ENCODE results near the gene PTPRCAP. TPM values are rescaled to one million over a fixed set of nuclear protein-coding genes. Genes with fewer than 3 reads are reported as not detected.

PTPRCAP gene
- total and polyA plus RNA-seq, 2 experiments from 2014 or later: 0.43 TPM; not detected in 1

GRCh38 chr11:67435727-67436458, 1.6 kb downstream of the PTPRCAP start:
- WGBS, 2 experiments (ENCODE audit: low coverage in 1 of 2, low lambda C conversion rate in 2 of 2, missing lambda C conversion rate in 2 of 2): 89 to 92% methylated on average over 26 to 31 of the region's 38 CpGs
- Histone ChIP-seq H3K36me3 (ENCODE audit: low read depth) (no peaks in the 10 kb centered on the region; the same call in 1 of the 2 replicates), H3K9ac (no peak overlapping the region), H3K4me2 (ENCODE audit: unreplicated experiment) (no peak overlapping the region), H3K9me3 (ENCODE audit: low read depth) (no peaks in the 10 kb centered on the region), H3K9me2 (ENCODE audit: insufficient read depth) (no peaks in the 10 kb centered on the region), H3K27me3 (replicated peaks; ENCODE audit: insufficient read depth) (no peaks in the 10 kb centered on the region), H3K27ac (no peak overlapping the region), H3K79me2 (ENCODE audit: insufficient read depth) (peaks cover 4% of the 10 kb centered on the region; the same call in 1 of the 2 replicates), H3F3A (ENCODE audit: insufficient read depth) (no peaks in the 10 kb centered on the region; the same call in 1 of the 2 replicates), H2AFZ (no peak overlapping the region), H3K4me3 (no peak overlapping the region), H4K20me1 (ENCODE audit: insufficient read depth) (no peaks in the 10 kb centered on the region), H3K4me1 (ENCODE audit: insufficient read depth) (no peaks in the 10 kb centered on the region)
- in situ Hi-C loops (cut with MboI): no loop called here
- TF ChIP-seq EZH2phosphoT487 (IDR thresholded peaks at IDR 0.05; ENCODE audit: insufficient read depth, low read depth) (no peak), EZH2 (IDR thresholded peaks at IDR 0.05; ENCODE audit: insufficient read depth, poor library complexity, severe bottlenecking) (no peak)
- no peak for DNase-seq

- no peak overlapping the region for H3K4me3 ChIP-seq
- H4K20me1 ChIP-seq (ENCODE audit: insufficient read depth): no peaks in the 10 kb centered on the region
- 87 to 89% methylated on average over 19 to 26 of the region's 26 CpGs for whole genome bisulfite sequencing, 2 experiments (ENCODE audit: low coverage in 1 of 2, low lambda C conversion rate in 2 of 2, missing lambda C conversion rate in 2 of 2)
- H3K9ac ChIP-seq: no peak overlapping the region
- no peak for DNase-seq
- H3K9me2 ChIP-seq (ENCODE audit: insufficient read depth): no peaks in the 10 kb centered on the region
- H3K36me3 ChIP-seq (ENCODE audit: low read depth): no peaks in the 10 kb centered on the region; the same call in 1 of the 2 replicates
- H3K9me3 ChIP-seq (ENCODE audit: low read depth): no peaks in the 10 kb centered on the region
- no peaks in the 10 kb centered on the region for H3K27me3 ChIP-seq (replicated peaks; ENCODE audit: insufficient read depth)
- in situ Hi-C loops (cut with MboI): no loop called here
- no peaks in the 10 kb centered on the region; the same call in 1 of the 2 replicates for H3F3A ChIP-seq (ENCODE audit: insufficient read depth)
- H2AFZ ChIP-seq: no peak overlapping the region
- H3K79me2 ChIP-seq (ENCODE audit: insufficient read depth): peaks cover 11% of the 10 kb centered on the region
- H3K4me2 ChIP-seq (ENCODE audit: unreplicated experiment): no peak overlapping the region
- TF ChIP-seq EZH2phosphoT487 (IDR thresholded peaks at IDR 0.05; ENCODE audit: insufficient read depth, low read depth): no peak
- no peak for TF ChIP-seq EZH2 (IDR thresholded peaks at IDR 0.05; ENCODE audit: insufficient read depth, poor library complexity, severe bottlenecking)
- H3K4me1 ChIP-seq (ENCODE audit: insufficient read depth): no peaks in the 10 kb centered on the region
- no peak overlapping the region for H3K27ac ChIP-seq
Measured at GRCh38 chr11:67435031-67435726, 2.3 kb downstream of the PTPRCAP start.

- Histone ChIP-seq H3K9me2 (ENCODE audit: insufficient read depth) (no peaks in the 10 kb centered on the region), H3F3A (ENCODE audit: insufficient read depth) (no peaks in the 10 kb centered on the region; the same call in 1 of the 2 replicates), H3K4me3 (no peak overlapping the region), H3K36me3 (ENCODE audit: low read depth) (no peaks in the 10 kb centered on the region; the same call in 1 of the 2 replicates), H3K4me2 (ENCODE audit: unreplicated experiment) (no peak overlapping the region), H2AFZ (no peak overlapping the region), H3K9me3 (ENCODE audit: low read depth) (no peaks in the 10 kb centered on the region), H3K27ac (no peak overlapping the region), H3K79me2 (ENCODE audit: insufficient read depth) (peaks cover 18% of the 10 kb centered on the region), H4K20me1 (ENCODE audit: insufficient read depth) (no peaks in the 10 kb centered on the region), H3K9ac (no peak overlapping the region), H3K4me1 (ENCODE audit: insufficient read depth) (peaks cover 1% of the 10 kb centered on the region), H3K27me3 (replicated peaks; ENCODE audit: insufficient read depth) (no peaks in the 10 kb centered on the region)
- 78 to 82% methylated on average over 22 to 23 of the region's 23 CpGs for WGBS, 2 experiments (ENCODE audit: low coverage in 1 of 2, low lambda C conversion rate in 2 of 2, missing lambda C conversion rate in 2 of 2)
- in situ Hi-C loops (cut with MboI): no loop called here
- DNase-seq: no peak
- no peak for TF ChIP-seq EZH2phosphoT487 (IDR thresholded peaks at IDR 0.05; ENCODE audit: insufficient read depth, low read depth)
- TF ChIP-seq EZH2 (IDR thresholded peaks at IDR 0.05; ENCODE audit: insufficient read depth, poor library complexity, severe bottlenecking): no peak
Measured at GRCh38 chr11:67434395-67434881, 3.0 kb downstream of the PTPRCAP start.

GRCh38 chr11:67433536-67434394, 3.7 kb downstream of the PTPRCAP start:
- no peaks in the 10 kb centered on the region for H3K27me3 ChIP-seq (replicated peaks; ENCODE audit: insufficient read depth)
- no peak overlapping the region for H3K4me2 ChIP-seq (ENCODE audit: unreplicated experiment)
- H3K4me3 ChIP-seq: no peak overlapping the region
- no peaks in the 10 kb centered on the region for H3K9me2 ChIP-seq (ENCODE audit: insufficient read depth)
- TF ChIP-seq EZH2phosphoT487 (IDR thresholded peaks at IDR 0.05; ENCODE audit: insufficient read depth, low read depth) (no peak), EZH2 (IDR thresholded peaks at IDR 0.05; ENCODE audit: insufficient read depth, poor library complexity, severe bottlenecking) (no peak)
- no peak for DNase-seq
- H3K4me1 ChIP-seq (ENCODE audit: insufficient read depth): peaks cover 7% of the 10 kb centered on the region
- H3K9ac ChIP-seq: no peak overlapping the region
- in situ Hi-C loops (cut with MboI): no loop called here
- H3K27ac ChIP-seq: no peak overlapping the region
- peaks cover 25% of the 10 kb centered on the region for H3K79me2 ChIP-seq (ENCODE audit: insufficient read depth)
- no peaks in the 10 kb centered on the region for H3K9me3 ChIP-seq (ENCODE audit: low read depth)
- H4K20me1 ChIP-seq (ENCODE audit: insufficient read depth): no peaks in the 10 kb centered on the region
- H3F3A ChIP-seq (ENCODE audit: insufficient read depth): no peaks in the 10 kb centered on the region
- no peak overlapping the region for H2AFZ ChIP-seq
- 78 to 79% methylated on average over 22 of the region's 22 CpGs for WGBS, 2 experiments (ENCODE audit: low coverage in 1 of 2, low lambda C conversion rate in 2 of 2, missing lambda C conversion rate in 2 of 2)
- H3K36me3 ChIP-seq (ENCODE audit: low read depth): no peaks in the 10 kb centered on the region; the same call in 1 of the 2 replicates

All from GM23248 (cell line).